Stimulated activated CD4-positive, alpha-beta T cell treated with anti-CD3 and anti-CD28 coated beads, Interleukin-4, amount 100 ng/mL, for 48 hours (primary cell): ENCODE data around the gene HSDL1.

Experiments used
- DNase-seq, 2 donors: peaks; one replicate each; pipeline ENCODE4 v3.0.0-alpha.2; 2020; ENCODE audit warnings: low read depth in 2 of 2

The HSDL1 gene

DNA sequence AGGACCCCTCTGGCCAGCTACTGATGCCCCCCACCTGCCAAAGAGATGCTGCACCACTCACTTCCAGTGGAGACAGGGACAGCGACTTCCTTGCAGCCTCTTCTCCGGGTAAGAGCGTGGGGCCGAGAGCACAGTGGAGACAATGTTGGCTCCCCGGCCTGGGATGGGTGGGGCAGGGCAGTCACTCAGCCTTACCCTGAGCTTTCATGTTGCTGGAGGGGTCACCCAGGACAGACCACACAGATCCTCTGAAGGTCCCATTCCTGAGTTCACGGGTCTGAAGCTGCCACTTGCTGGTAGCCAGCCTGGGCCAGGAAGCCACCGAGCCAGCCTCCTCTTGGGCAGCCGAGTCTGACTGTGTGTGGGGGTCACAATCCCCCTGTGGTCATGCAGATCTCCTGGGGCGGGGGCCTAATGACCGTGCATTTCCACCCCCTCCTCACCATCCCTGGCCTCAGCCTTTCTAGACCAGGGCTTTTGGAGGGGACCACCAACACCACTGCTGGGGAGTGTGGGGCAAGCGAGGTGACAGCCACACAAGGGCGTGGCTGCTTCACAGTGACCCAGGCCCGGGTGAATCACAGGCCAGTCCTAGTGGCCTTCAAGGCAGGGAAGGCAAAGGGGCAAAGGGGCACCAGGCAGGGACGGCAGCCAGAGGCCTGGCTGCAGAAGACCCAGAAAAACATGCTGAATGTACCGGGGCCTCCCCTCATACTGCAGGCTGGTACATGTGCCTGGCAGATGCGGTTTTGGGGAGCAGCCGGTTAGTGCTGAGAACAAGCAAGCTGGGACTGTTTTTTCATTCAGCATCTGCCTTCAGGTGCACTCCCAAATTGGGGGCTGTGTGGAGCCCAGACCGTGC is 31.4 kb upstream of the HSDL1 start:
- DNase-seq, result no peak

DNA sequence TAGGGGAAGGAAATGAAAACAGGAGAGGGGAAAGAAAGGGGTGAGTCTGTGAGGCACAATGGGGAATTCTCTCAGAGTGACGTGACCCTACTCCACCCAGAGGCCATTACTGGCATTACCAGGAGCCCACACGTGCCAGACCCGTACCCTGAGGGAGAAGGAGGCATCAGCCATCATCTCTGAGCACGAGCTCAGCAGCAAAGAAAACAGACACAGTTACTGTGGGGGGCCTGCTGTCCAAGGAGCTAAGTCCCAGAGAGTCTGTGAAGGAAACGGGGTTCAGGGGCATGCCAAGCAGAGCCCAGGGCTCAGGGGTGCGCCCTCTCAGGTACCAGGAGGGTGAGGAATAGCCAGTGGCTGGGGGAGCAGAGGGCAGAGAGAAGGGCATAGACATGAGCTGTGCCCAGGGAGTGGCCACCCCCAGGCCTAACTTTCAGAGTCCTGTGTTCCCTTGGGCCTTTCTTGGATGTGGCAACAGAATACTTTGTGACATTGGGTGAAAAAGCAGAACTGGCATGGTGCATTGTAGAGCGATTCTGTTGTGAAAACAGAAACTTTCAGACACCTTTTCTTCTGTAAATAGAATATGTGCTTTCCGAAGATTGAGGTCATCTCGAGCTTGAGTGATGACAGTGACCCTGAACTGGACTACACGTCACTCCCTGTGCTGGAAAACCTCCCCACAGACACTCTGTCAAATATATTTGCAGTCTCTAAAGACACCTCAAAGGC is 30.5 kb upstream of the HSDL1 start:
- peak in 1 of 2 donors; percentile 59 for DNase-seq

DNA sequence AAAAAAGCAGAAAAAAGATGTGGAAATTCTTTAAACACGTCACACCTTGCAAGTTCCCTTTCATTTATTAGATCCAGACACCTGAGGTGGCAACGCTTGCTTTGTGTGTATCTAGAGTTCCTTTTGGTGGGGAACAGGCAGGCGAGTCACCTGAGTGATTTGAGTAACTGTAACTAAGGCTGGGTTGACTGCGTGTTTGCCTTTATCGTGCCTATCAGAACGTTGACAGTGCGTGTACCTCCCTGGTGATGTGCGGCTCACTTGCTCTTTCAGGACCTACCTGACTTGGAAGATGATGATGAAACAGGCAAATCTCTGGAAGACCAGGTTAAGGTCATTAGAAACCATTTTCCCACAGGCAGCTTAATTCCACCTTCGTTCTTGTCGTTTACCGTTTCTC is 29.4 kb upstream of the HSDL1 start:
- no peak for DNase-seq

DNA sequence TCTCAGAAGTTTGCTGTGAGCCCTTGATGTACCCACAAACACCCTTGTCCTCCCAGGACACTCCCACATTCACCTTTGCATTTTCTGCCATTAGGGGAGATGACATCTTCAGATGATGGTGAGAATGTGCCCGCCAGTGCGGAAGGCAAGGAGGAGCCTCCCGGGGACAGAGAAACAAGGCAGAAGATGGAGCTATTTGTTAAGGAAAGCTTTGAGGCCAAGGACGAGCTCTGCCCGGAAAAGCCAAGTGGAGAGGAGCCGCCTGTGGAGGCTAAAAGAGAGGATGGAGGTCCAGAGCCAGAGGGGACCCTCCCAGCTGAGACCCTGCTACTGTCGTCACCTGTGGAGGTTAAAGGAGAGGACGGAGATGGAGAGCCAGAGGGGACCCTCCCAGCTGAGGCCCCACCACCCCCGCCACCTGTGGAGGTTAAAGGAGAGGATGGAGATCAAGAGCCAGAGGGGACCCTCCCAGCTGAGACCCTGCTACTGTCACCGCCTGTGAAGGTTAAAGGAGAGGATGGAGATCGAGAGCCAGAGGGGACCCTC is 24.9 kb upstream of the HSDL1 start:
- DNase-seq, result no peak

DNA sequence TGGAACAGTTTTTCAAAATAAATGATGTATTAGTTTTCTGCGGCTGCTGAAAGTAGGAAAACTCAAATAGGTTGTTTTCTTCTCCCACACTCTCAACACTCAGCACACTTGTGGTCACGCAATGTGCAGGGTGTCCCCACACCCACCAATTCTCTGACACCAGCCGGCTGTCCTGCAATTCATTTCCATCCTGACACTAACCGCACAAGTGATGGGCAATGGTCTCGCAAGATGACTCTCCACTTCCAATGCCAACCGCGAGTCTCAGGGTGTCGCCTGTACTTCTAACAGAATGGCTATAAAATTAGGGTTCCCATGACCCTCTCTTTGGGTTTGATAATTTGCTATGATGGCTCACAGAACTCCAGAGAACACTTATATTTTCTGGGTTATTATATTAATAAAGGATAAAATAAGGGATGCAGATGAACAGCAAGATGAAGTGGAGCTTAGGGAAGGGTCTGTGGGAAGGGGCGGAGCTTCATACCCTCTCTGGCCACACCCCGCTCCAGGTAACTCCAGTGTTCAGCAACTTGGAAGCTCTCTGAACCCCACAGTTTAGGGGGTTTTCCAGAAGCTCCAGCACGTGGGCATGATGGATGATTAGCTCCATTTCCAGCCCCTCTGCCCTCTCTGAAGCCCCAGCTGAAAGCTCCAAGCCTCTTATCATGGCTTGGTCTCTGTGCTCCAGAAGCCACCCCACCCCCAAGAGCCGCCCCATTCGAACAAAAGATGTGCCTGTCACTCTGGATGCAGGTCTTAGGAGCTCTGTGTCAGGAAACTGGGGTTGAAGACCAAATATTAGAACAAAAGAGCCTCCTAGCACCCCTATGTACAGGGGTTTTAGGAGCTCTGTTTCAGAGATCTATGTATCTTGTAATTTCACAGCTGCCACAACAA is 22.1 kb upstream of the HSDL1 start:
- peak in 1 of 2 donors; percentile 42 for DNase-seq

DNA sequence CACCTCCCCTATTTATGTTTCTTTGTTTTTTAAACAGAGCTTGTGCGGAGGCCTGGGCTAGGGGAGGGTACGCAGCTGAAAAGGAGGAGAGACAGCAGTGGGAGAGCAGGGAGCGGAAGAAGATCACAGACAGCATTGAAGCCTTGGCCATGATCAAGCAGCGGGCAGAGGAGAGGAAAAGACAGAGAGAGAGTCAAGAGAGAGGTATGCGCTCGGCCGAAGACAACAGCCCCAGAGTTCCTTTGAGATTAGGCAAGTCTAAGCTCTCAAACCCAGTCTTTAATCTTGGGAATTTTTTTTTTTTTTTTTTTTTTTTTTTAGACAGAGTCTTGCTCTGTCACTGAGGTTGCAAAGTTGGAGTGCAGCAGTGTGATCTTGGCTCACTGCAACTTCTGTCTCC is 20.8 kb upstream of the HSDL1 start:
- no peak for DNase-seq

DNA sequence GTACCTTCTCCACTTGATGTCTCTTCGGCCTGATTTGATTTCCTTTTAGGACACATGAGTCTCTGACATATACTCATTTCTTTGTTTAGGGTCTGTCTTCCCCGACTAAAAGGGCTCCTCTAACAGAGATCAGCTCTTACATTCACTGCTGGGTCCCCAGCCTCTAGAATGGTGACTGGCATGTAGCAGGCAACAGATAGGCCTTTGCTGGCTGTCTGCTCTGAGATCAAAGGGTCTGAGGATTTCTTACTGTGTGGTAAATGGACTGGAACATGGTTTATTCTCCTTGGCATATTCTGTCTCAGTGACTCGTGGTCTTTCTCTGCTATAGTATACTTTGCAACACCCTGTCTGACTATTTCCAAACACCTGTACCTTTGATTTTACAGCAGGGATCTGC is 16.8 kb upstream of the HSDL1 start:
- no peak for DNase-seq

DNA sequence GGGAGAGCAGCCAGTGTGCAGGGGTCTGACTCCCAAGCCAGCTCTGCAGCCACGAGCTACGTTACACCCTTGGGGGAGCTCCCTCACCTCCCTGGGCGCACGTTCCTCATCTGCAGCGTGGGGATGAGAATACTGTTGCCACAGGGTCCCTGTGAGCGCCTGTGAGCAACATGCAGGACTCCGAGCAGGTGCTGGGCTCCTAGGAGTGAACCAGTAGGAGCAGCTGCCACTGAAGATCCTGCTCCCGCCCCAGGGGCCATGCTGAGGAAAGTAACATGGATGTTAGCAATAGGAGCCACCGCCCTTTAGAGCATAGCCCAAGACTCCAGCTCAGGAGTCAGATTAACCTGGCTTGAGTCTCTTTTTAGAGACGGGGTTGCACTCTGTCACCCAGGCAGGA is 16.1 kb upstream of the HSDL1 start:
- DNase-seq, result no peak

DNA sequence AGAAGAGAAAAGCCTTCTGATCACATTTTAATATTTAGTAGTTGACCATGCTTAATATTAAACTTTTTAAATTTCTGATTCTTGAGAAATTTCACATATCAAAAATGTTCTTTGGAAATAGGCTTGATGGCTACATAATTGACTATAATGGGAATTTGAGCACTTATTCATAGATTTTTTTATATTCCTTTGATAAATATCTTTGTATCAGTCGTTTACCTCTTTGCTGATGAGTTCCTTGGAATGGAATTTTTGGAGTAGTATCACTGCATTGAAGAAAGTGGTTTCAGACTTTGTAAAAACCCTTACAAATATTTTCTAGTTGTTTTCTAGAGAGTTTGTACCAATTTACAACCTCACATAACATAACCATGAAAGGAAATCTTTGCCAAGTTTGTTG is 14.8 kb upstream of the HSDL1 start:
- no peak for DNase-seq

DNA sequence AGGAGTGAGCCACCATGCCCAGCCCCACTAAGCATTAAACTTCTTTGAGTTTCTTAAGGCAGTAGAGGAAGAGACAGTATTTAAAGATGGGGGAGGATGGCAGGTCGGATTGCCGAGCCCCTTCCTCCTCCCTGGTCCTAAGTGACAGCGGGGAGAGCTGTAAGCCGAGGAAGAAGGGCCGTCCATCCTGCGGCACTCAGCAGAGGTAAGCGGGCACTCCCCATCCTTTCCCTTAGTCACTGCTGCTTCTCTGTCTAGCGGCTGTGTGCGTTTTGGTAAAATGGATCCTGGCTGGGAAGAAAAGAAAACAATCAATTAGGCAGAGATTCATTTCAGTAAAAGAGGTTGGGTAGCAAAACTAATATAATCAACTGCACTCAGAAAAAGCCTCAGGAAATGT is 14.0 kb upstream of the HSDL1 start:
- no peak for DNase-seq

DNA sequence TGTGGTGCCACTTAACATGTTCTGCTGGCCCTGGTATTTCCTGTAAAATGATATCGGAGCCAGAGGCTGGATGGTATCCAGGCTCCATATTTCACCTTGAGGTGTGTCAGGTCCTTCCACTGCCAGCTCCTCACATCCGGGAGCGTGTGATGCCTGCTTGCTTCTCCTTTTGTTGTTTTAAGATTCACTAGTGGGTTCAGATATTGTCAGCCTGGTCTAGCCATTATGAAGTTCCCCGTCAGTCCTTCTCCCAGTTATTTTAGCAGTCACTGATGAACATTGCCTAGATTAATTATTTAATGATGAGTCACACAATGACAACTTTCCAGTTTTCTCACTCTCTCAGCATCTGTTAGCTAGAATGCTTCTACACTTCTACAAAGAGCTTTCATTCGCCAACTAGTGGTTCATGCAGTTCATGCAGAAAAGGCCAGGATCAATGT is 11.4 kb upstream of the HSDL1 start:
- DNase-seq, result no peak

DNA sequence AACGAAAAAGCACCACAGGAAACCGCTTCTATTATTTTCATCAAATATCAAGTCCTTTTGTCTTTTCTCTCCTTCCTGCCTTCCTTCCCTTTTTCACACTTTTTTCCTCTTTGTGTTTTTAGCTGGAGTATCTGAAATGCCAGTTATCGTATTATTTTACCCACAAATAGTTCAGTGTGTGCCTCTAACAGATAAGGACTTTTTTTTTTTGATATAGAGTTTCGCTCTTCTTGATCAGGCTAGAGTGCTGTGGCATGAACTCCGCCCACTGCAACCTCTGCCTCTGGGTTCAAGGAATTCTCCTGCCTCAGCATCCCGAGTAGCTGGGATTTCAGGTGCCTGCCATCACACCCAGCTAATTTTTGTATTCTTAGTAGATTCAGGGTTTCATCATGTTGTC is 10.8 kb upstream of the HSDL1 start:
- no peak for DNase-seq

DNA sequence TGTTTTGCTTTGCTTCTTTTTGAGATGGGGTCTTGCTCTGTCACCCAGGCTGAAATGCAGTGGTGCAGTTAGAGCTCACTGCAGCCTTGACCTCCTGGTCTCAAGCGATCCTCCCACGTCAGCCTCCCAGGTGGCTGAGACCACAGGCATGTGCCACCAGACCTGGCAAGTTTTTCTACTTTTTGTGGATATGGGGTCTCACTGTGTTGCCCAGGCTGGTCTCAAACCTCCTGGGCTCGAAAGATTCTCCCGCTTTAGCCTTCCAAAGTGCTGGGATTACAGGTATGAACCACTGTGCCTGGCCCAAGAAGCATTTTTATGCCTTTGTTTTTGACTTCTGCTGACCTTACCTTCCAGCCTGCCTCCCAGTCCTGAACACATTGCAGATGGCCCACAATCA is 10.2 kb upstream of the HSDL1 start:
- DNase-seq, result no peak

DNA sequence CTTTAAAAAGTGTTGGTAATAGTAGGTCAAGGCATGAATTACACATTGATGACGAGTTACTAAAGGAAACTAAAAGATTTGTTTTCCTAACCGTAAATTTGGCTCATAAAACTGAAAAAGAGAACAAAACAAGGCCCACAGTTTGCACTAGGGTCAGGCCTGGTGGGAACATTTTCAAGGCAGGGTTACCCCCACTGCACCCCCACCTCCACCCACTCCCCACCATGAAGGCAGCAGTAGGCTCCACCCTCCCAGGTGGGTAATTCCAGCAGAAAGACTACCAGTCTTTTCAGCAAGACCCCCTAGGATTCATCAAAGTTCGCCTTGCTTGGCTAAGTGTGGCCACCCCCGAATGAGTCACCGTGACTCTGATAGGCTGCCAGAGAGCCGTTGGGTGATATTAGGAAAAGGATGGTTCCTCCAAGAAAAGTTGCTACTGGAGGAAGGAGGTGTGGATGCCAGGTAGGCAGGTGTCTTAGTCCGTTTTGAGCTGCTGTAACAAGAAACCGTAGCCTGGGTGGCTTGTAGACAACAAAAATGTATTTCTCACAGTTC is 8.8 kb upstream of the HSDL1 start:
- DNase-seq, result no peak

DNA sequence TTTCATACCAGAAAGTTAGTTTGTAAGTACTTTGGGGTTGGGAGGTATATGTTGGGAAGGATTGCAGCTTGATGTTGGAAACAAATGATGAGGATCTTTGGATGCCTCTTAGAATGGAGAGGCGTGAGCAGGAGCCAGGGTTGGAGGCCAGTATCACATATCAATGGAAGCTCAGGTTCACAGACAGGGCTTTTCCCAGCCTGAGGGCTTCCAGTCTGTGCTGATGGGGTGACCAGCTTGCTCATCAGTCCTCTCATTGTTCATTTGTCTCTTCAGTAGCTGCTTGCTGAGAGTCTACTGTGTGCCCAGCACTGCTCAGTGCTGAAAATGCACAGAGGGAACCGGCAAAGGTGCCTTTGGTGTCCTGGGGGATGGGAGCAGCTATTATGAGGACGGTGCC is 5.9 kb upstream of the HSDL1 start:
- DNase-seq, result no peak

DNA sequence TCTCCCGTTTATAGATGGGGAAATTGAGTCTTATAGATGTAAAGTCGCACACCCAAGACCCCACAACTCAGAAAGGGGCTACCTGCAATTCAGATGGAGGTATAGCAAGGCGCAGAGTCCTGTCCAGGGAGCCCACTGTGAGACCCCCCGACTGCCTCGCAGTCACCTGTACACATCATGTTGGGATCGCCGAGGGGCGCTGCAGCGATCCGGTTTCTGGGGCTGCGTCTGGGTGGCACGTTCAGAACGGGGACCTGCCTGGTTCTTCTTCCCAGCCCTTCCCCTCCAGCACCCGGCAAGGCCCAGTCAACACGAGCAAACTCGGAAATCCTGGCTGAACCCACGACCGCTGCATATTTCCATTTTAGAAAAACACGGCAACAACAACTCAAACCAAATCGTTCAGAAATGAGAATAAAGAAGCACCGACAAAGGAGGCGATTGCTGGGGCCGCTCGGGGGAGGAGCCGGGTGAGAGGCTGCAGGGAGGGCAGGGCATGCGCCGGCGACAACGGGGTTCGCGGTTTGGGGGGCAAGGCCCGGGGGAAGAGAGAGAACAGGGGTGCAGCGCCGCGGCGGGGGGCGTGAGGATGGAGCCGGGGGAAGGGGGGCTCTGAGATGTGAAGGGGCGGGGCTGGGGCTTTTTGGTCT is 643 bp downstream of the HSDL1 start:
- DNase-seq, result peak; percentile 12 to 41

DNA sequence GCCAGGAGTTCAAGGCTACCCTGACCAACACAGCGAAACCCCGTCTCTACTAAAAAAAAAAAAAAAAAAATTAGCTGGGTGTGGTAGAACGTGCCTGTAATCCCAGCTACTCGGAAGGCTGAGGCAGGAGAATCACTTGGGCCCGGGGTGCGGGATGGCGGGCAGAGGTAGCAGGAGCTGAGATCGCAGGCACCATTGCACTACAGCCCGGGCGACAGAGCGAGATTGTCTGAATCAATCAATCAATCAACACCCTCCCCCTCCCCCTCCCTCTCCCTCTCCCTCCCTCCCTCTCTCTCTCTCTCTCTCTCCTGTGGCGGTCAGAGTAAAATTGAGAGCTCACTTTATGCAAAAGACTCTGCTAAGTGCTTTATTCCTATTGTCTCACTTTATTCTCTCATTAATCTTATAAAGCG is 1.2 kb downstream of the HSDL1 start:
- no peak for DNase-seq

DNA sequence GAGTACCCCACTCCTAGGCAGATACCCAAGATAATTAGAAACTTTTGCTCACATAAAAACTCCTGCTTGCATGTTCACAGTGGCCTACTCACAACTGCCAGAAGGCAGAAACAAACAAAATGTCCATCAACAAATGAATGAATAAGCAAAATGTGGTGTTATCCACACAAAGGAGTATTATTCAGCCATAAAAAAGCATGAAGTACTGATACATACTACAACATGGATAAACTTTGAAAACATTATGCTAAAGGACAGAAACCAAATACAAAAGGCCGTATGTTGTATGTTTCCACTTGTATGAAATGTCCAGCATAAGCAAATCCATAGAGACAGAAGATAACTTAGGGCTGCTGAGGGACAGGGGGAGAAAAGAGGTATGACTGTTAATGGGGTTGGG is 1.9 kb downstream of the HSDL1 start:
- no peak for DNase-seq

DNA sequence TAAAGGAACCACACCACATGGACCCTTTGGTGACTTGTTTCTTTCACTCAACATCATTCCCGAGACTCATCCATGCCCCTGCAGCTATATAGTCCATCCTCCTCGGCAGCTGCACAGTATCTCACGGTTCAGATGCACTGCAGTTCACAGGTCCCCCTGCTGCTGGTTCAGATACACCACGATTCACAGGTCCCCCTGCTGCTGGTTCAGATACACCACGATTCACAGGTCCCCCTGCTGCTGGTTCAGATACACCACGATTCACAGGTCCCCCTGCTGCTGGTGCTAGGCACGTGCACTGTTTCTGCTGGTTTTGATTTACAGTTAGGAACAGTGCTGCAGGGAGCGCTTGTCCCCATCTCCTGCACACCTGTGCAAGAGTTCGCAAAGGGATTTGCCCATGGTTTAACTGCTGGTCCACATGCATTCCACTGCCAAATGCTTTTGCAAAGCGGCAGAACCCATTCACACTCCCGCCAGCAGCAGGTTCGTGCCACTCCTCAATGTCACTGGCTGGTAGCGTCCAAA is 3.8 kb downstream of the HSDL1 start:
- DNase-seq, result no peak

DNA sequence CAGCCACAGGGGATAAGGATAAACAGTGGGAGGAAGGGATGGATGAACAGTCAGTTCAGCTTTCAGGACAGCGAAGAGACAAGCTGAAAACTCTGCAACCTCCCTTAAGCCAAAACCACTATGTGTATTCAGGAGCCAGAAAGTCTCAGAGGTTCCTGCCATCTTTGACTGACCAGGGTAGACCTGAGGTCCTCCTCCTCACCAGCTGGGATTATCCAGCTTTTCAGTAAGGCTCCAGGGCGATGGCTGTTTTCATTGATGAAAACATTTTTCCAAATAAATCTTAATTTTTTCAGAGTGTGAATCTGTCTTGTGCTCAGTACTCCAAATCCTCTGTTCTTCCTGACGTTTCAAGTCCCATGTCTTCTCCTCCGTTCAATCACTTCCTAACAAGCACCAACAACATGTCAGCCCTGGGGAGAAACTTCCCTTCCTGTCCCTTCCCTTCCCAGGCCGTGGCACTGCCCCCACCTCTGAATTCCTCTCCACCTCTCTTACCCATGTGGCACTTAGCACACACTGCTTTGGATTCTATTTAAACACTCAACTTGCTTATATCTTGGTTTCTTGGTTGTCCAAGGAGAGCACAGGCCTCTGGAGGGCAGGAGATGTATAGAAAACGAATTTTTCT is 5.2 kb downstream of the HSDL1 start:
- DNase-seq, result no peak
